Measurements from ENCODE around the gene ZBTB7B.

DNA sequence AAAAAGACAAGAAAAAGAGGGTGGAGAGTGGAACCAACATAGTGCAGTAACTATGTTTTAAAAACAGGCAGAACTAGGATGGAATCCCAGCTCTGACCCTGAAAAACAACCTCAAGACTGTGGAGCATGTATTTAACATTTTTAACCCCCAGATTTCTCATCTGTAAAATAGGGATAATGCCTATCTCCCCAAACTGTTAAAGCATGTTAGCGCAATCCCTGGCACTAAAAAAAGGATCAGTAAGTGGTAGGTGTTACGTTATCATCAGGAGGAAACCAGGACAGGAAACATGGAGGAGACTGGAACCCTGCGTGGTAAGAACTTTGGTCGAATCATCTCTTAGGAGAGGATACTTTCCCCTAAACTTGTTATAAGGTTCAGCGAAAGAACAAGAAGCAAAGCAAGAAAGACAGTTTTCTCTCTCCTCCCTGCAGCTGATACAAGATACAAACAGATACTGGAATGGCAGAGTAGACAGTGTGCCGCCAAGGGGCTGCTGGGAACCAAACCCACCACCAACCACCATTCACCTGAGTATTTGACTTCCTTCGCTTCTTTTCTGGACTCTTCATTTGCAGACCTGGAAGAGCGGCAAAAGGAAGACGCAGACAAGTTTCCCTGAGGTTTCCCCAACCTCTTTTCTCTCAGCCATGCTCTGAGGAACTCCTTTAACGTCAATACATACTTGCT lies 42.0 kb upstream of the ZBTB7B start:
- TF ChIP-seq, protein P1, sequence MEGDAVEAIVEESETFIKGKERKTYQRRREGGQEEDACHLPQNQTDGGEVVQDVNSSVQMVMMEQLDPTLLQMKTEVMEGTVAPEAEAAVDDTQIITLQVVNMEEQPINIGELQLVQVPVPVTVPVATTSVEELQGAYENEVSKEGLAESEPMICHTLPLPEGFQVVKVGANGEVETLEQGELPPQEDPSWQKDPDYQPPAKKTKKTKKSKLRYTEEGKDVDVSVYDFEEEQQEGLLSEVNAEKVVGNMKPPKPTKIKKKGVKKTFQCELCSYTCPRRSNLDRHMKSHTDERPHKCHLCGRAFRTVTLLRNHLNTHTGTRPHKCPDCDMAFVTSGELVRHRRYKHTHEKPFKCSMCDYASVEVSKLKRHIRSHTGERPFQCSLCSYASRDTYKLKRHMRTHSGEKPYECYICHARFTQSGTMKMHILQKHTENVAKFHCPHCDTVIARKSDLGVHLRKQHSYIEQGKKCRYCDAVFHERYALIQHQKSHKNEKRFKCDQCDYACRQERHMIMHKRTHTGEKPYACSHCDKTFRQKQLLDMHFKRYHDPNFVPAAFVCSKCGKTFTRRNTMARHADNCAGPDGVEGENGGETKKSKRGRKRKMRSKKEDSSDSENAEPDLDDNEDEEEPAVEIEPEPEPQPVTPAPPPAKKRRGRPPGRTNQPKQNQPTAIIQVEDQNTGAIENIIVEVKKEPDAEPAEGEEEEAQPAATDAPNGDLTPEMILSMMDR (IDR thresholded peaks at IDR 0.05) = no peak
- TF ChIP-seq HDAC2 (IDR thresholded peaks at IDR 0.05) (no peak), CHD4 (IDR thresholded peaks at IDR 0.05; ENCODE audit: borderline replicate concordance) (no peak), ZSCAN20 (CRISPR knock-in tag; IDR thresholded peaks at IDR 0.05) (no peak), CBX2 (IDR thresholded peaks at IDR 0.05; ENCODE audit: borderline replicate concordance, low read depth) (no peak), CHD2 (IDR thresholded peaks at IDR 0.05; ENCODE audit: low read length, partially characterized antibody) (no peak), MAZ (IDR thresholded peaks at IDR 0.05; ENCODE audit: borderline replicate concordance, low read depth, low read length) (no peak), MAFK (IDR thresholded peaks at IDR 0.05; ENCODE audit: partially characterized antibody) (no peak), POLR2A (IDR thresholded peaks at IDR 0.05; ENCODE audit: low read length) (no peak)
- TF ChIP-seq, protein P2, sequence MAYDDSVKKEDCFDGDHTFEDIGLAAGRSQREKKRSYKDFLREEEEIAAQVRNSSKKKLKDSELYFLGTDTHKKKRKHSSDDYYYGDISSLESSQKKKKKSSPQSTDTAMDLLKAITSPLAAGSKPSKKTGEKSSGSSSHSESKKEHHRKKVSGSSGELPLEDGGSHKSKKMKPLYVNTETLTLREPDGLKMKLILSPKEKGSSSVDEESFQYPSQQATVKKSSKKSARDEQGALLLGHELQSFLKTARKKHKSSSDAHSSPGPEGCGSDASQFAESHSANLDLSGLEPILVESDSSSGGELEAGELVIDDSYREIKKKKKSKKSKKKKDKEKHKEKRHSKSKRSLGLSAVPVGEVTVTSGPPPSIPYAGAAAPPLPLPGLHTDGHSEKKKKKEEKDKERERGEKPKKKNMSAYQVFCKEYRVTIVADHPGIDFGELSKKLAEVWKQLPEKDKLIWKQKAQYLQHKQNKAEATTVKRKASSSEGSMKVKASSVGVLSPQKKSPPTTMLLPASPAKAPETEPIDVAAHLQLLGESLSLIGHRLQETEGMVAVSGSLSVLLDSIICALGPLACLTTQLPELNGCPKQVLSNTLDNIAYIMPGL (CRISPR knock-in tag; IDR thresholded peaks at IDR 0.05; ENCODE audit: borderline replicate concordance) = no peak
- TF ChIP-seq, protein P3, sequence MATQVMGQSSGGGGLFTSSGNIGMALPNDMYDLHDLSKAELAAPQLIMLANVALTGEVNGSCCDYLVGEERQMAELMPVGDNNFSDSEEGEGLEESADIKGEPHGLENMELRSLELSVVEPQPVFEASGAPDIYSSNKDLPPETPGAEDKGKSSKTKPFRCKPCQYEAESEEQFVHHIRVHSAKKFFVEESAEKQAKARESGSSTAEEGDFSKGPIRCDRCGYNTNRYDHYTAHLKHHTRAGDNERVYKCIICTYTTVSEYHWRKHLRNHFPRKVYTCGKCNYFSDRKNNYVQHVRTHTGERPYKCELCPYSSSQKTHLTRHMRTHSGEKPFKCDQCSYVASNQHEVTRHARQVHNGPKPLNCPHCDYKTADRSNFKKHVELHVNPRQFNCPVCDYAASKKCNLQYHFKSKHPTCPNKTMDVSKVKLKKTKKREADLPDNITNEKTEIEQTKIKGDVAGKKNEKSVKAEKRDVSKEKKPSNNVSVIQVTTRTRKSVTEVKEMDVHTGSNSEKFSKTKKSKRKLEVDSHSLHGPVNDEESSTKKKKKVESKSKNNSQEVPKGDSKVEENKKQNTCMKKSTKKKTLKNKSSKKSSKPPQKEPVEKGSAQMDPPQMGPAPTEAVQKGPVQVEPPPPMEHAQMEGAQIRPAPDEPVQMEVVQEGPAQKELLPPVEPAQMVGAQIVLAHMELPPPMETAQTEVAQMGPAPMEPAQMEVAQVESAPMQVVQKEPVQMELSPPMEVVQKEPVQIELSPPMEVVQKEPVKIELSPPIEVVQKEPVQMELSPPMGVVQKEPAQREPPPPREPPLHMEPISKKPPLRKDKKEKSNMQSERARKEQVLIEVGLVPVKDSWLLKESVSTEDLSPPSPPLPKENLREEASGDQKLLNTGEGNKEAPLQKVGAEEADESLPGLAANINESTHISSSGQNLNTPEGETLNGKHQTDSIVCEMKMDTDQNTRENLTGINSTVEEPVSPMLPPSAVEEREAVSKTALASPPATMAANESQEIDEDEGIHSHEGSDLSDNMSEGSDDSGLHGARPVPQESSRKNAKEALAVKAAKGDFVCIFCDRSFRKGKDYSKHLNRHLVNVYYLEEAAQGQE (IDR thresholded peaks at IDR 0.05) = no peak
- TF ChIP-seq, protein P4, sequence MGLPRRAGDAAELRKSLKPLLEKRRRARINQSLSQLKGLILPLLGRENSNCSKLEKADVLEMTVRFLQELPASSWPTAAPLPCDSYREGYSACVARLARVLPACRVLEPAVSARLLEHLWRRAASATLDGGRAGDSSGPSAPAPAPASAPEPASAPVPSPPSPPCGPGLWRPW (IDR thresholded peaks at IDR 0.05) = no peak

Measured in A549 (cell line).